Right lobe of liver (tissue), 6 donors: ENCODE data around the gene RPTOR. TPM values are rescaled to one million over a fixed set of nuclear protein-coding genes. Genes with fewer than 3 reads are reported as not detected.
A peak's percentile ranks its signal among the peaks of the same experiment; 100 is the strongest.

Experiments
- ATAC-seq, 4 donors: fragments of 200-7000 bp; cut with Tn5 transposase; one replicate each; pipeline ENCODE4 v1.9.1; 2020; ENCODE audit warnings: mild to moderate bottlenecking in 4 of 4, moderate library complexity in 4 of 4
- DNase-seq, 3 donors: peaks; one replicate each; pipeline ENCODE4 v3.0.0-alpha.2; 2020
- H3K27ac ChIP-seq, 3 donors: fragments of 200-600 bp; one replicate each; pipeline ENCODE4 v1.8.0; 2022
- H3K27me3 ChIP-seq, 2 donors: fragments of 200-600 bp; one replicate each; pipeline ENCODE4 v1.8.0; 2022
- H3K36me3 ChIP-seq, 4 donors: fragments of 200-600 bp; sonication (generic) in 1 of 4; one replicate each; pipeline versions ENCODE4 v1.5.1 to v1.8.0; 2017 to 2022; ENCODE audit warnings: control low read depth in 1 of 4
- H3K4me1 ChIP-seq, 4 donors: fragments of 200-600 bp; sonication (generic) in 1 of 4; one replicate each; pipeline versions ENCODE4 v1.5.1 to v1.8.0; 2017 to 2022; ENCODE audit warnings: control low read depth in 1 of 4
- H3K4me3 ChIP-seq, 3 donors: fragments of 200-600 bp; one replicate each; pipeline ENCODE4 v1.8.0; 2022
- H3K9me3 ChIP-seq, 4 donors: fragments of 200-600 bp; sonication (generic) in 1 of 4; one replicate each; pipeline versions ENCODE4 v1.5.1 to v1.8.0; 2017 to 2022; ENCODE audit warnings: control low read depth in 1 of 4
- POLR2A ChIP-seq: fragments of 450-650 bp; IDR thresholded peaks from one replicate; pipeline ENCODE4 v1.6.1; 2017; ENCODE audit warnings: antibody characterized with exemption, mild to moderate bottlenecking
- WGBS: methylation state at CpG from one replicate; pipeline ENCODE4 v1.1.6; 2018; ENCODE audit warnings: low coverage, low lambda C conversion rate; ENCODE audit not compliant: insufficient coverage; ENCODE audit errors: missing lambda C conversion rate; 5-methylcytosine and 5-hydroxymethylcytosine counted together
- intact Hi-C, 2 donors: fragments of 100-400 bp; cut with DNase I; formaldehyde crosslinking; loops; one replicate each; pipeline versions ENCODE4 v1.11.2 to v1.14.1; 2022
- total RNA-seq, 6 experiments: library from RNA; depleted of rRNA in 2 of 6; stranded (reverse); fragments of >200 nt in 2 of 6; fragmentation: NEBNext Ultra II Directional in 3 of 6; extraction: Animal tissue kit (Norgen Biotek cat#: 25700) in 3 of 6; gene quantifications; one replicate each; pipeline versions ENCODE4 v1.1.0 to v1.2.4, GENCODE V29; 2016 to 2023
- TF ChIP-seq, protein P1 (sequence below), 4 donors: fragments of 200-600 bp in 3 of 4; fragments of 450-650 bp in 1 of 4; IDR thresholded peaks; one replicate each; pipeline versions ENCODE4 v1.5.1 to v1.8.0; 2016 to 2022; ENCODE audit warnings: antibody characterized with exemption in 4 of 4, mild to moderate bottlenecking in 2 of 4
- donor health status: DM: no; HTN: yes; CAD: no.
- donor health status: DM: no; HTN: no; CAD: no.
- donor health status: DM: no; HTN: no; CAD: no.
- donor health status: DM: no; HTN: yes; CAD: no.
- donor health status: DM: no; HTN: yes; CAD: no.

The RPTOR gene
- total RNA-seq, 6 experiments from 2014 or later: 13.1 to 24.0 (median 15.5) TPM

DNA sequence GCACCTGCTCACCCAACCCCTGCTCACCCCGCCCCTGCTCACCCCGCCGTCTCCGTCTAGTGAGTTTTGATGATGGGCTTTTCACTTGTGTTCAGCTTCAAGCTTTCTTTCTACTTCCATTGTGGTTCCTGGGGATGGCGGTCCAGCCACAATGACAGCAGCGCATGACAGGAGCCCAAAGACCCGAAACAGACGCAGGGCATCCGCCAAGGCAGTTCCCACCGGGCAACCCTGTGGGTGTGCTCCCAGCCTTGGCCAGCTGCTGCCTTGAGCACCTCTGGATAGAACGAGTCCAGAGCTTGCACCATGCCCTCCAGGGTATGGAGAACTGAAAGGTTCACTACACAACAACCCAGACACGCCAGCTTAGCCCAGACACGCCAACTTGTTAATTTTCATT is 354.1 kb downstream of the RPTOR start:
- peaks cover 0 to 4% (median 0%) of the 10 kb centered on the region in 4 donors for H3K4me1 ChIP-seq
- intact Hi-C loops: no loop called here
- TF ChIP-seq POLR2A: no peak
- TF ChIP-seq, protein P1, sequence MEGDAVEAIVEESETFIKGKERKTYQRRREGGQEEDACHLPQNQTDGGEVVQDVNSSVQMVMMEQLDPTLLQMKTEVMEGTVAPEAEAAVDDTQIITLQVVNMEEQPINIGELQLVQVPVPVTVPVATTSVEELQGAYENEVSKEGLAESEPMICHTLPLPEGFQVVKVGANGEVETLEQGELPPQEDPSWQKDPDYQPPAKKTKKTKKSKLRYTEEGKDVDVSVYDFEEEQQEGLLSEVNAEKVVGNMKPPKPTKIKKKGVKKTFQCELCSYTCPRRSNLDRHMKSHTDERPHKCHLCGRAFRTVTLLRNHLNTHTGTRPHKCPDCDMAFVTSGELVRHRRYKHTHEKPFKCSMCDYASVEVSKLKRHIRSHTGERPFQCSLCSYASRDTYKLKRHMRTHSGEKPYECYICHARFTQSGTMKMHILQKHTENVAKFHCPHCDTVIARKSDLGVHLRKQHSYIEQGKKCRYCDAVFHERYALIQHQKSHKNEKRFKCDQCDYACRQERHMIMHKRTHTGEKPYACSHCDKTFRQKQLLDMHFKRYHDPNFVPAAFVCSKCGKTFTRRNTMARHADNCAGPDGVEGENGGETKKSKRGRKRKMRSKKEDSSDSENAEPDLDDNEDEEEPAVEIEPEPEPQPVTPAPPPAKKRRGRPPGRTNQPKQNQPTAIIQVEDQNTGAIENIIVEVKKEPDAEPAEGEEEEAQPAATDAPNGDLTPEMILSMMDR (IDR thresholded peaks at IDR 0.05): no peak
- DNase-seq: no peak
- H3K36me3 ChIP-seq: peaks cover 0 to 4% (median 0%) of the 10 kb centered on the region in 4 donors
- no peak overlapping the region for H3K27ac ChIP-seq
- no peak overlapping the region for H3K4me3 ChIP-seq
- H3K9me3 ChIP-seq: no peaks in the 10 kb centered on the region
- 94% methylated on average over 7 of the region's 13 CpGs for WGBS
- ATAC-seq: no peak
- no peaks in the 10 kb centered on the region for H3K27me3 ChIP-seq

DNA sequence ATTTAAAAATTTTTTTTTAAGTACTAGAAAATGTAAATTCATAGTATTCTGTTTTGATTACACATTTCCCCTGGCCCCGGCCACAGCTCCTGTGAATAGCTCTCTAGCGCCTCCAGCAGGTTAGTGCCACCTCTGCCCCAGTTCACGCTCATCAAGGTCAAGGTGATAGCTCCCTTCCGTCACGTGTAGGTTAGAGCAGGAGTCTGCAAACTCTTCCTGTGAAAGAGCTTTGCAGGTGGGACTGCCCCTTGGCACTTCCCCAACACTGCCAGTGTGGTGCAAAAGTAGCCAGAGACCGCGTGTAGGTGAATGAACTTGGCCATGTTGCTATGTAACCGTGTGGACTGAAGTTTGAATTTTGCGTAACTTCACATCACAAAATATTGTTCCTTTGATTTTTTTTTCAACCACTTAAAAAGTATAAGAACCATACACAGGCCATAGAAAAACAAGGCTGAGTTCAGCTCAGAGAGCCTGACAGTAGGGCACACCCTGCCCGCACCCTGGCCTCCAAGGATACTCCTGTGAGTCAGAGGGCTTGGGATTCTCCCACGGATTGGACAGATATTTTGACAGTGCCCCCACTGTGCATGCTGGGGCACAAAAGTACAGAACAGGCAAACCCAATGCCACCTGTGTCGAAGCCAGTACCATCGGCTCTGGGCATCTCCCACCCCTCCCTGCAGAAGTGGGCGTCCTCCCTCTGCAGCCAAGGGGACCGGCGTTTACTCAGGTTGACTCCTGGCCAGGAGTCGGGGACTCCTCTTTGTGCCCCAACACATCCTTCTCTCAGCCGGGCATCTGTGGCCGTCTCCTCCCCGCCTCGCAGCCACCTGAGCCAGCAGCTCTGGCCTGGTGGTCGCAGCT is 355.0 kb downstream of the RPTOR start:
- ATAC-seq (peak; percentile 76 to 90 (median 84)), DNase-seq (peak in 2 of 3 donors; percentile 75 to 78)
- peaks cover 0 to 4% (median 0%) of the 10 kb centered on the region in 4 donors for H3K4me1 ChIP-seq
- H3K36me3 ChIP-seq: peaks cover 0 to 4% (median 0%) of the 10 kb centered on the region in 4 donors
- H3K9me3 ChIP-seq: no peaks in the 10 kb centered on the region
- 37% methylated on average over 11 of the region's 22 CpGs for WGBS
- H3K27me3 ChIP-seq: no peaks in the 10 kb centered on the region
- H3K27ac ChIP-seq: no peak overlapping the region
- TF ChIP-seq POLR2A: no peak
- TF ChIP-seq, protein P1 (IDR thresholded peaks at IDR 0.05): peak; percentile 51 to 66 (median 52)
- no peak overlapping the region for H3K4me3 ChIP-seq
- intact Hi-C loops: no loop called here

DNA sequence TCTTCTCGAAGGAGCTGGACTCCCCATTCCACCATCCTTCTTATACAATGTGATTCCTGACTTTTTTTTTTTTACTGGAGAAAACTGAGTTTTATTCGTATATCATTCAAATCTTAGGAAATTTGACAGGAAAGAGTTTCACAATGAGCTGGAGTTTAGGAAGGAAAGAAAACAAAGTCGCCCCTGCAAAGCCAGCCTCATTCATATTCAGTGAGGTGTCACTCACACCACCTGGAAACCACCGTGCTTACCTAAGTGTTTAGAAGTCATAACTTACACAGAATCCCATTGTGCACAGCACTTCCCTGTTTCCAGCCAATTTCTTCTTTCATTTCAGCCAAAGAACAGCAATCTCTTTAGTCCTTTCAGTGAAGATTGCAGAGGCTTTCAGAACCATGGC is 356.7 kb downstream of the RPTOR start:
- WGBS: 68% methylated on average over 4 of the region's 4 CpGs
- H3K27ac ChIP-seq: no peak overlapping the region
- H3K4me1 ChIP-seq: peaks cover 0 to 4% (median 0%) of the 10 kb centered on the region in 4 donors
- intact Hi-C loops: no loop called here
- no peaks in the 10 kb centered on the region for H3K27me3 ChIP-seq
- ATAC-seq: no peak
- DNase-seq: no peak
- H3K36me3 ChIP-seq: peaks cover 0 to 4% (median 0%) of the 10 kb centered on the region in 4 donors
- H3K4me3 ChIP-seq: no peak overlapping the region
- no peak for TF ChIP-seq POLR2A
- TF ChIP-seq, protein P1 (IDR thresholded peaks at IDR 0.05): no peak
- no peaks in the 10 kb centered on the region for H3K9me3 ChIP-seq

DNA sequence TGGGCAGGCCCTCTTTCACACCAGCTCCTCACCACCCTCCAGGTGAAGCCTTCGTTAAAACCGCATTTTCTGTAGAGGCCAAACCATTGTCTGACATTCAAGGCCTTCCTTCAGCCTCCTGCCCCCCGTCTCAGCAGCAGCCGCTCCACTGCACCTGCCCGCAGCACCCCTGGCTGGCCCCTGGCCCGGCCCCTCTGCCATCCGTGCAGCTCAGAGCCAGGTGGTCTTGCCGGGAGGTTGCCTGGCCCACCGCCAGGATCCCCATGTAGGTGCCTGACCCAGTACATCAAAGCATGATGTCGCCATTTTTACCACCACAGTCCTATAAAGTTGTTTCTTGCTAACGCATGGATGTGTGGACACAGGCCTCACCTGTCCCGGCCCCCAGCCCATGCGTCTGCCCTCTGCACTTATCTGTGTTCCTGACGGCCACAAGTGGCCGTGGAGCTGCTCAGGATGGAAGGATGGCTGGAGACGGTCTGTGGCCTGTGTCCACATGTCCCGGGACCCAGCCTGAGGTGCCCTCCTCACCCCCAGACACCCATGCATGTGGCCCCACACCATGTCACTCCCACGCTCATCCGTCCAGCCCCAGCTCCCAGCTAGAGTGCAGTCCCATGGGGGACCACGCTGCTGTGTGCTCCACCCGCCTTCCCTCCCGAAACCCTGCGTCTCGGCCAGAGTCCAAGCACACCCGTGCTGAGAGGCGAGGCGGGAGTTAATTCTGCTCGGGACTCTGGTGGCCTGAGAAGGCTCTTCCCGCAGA is 357.7 kb downstream of the RPTOR start:
- no peak for DNase-seq
- TF ChIP-seq POLR2A: no peak
- TF ChIP-seq, protein P1 (IDR thresholded peaks at IDR 0.05): no peak
- Histone ChIP-seq H3K27ac (no peak overlapping the region), H3K9me3 (no peaks in the 10 kb centered on the region), H3K4me1 (peaks cover 0 to 4% (median 0%) of the 10 kb centered on the region in 4 donors), H3K4me3 (no peak overlapping the region), H3K36me3 (peaks cover 0 to 4% (median 2%) of the 10 kb centered on the region in 4 donors), H3K27me3 (no peaks in the 10 kb centered on the region)
- ATAC-seq: no peak
- intact Hi-C loops: no loop called here
- 98% methylated on average over 12 of the region's 29 CpGs for WGBS
